BE2C (cell line): ENCODE measurements around the gene SHFL.

ENCODE experiments used
- DNase-seq: peaks from one replicate; pipeline ENCODE4 v3.0.0-alpha.2; 2020
- H3K27me3 ChIP-seq: fragments of 250-450 bp; sonication (Bioruptor Pico); 2 replicates; pipeline ENCODE4 v1.5.1; 2020; ENCODE audit warnings: mild to moderate bottlenecking
- H3K36me3 ChIP-seq: fragments of 250-450 bp; sonication (Bioruptor Pico); 2 replicates; pipeline ENCODE4 v1.5.1; 2020; ENCODE audit warnings: mild to moderate bottlenecking
- H3K4me1 ChIP-seq: fragments of 250-450 bp; sonication (Bioruptor Pico); 2 replicates; pipeline ENCODE4 v1.5.1; 2020
- H3K4me3 ChIP-seq: 2 replicates; pipeline ENCODE4 v1.5.1; 2011; ENCODE audit warnings: low read depth, low read length
- H3K9me3 ChIP-seq: fragments of 250-450 bp; sonication (Bioruptor Pico); 2 replicates; pipeline ENCODE4 v1.5.1; 2020
- CTCF ChIP-seq: IDR thresholded peaks from 2 replicates; pipeline ENCODE4 v1.5.1; 2012; ENCODE audit warnings: mild to moderate bottlenecking, low read depth, low read length

Gene SHFL

DNA sequence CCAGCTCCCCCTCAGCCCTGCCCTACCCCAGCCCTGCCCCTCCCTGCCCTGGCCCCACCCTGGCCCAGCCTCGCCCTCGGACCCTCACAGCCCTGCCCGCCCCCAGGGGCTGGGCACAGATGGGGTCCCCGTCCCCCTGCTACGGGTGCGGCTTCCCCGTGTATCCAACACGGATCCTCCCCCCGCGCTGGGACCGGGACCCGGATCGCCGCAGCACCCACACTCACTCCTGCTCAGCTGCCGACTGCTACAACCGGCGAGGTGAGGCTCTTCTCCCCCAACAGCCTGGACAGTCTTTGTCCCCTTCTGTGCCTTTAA is 5.2 kb downstream of the SHFL start:
- Histone ChIP-seq H3K36me3 (no peaks in the 10 kb centered on the region), H3K4me3 (no peak overlapping the region), H3K9me3 (peaks cover 8% of the 10 kb centered on the region), H3K4me1 (peaks cover 1% of the 10 kb centered on the region; the same call in 1 of the 2 replicates), H3K27me3 (peaks cover 6% of the 10 kb centered on the region)
- TF ChIP-seq CTCF: no peak
- DNase-seq: no peak

DNA sequence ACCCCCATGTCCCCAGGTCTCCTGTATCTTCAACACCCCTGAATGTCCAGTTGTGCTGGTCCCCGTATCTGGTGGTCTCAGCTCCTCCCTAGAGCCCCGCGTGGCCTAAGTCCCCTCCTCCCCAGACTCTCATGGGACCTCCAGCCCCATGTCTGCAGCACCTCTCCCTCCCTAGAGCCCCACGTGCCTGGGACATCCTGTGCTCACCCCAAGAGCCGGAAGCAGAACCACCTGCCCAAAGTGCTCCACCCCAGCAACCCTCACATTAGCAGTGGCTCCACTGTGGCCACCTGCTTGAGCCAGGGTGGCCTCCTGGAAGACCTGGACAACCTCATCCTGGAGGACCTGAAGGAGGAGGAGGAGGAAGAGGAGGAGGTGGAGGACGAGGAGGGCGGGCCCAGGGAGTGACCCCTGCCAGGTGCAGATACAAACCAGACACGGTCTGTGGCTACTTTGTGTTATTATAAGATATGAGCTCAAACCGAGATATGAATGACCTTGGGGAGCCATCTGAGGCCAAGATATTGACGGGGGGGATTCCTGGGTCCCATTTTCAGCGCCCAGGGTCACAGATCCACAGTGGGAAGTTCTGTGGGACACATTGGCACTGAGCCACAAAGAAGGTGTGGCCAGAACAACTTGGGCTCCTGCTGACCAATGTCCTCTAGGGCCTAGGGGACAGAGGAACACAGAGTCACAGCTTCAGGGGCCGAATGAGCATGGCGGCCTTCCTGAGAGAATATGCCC is 6.0 kb downstream of the SHFL start:
- no peak for DNase-seq
- H3K4me1 ChIP-seq: peaks cover 2% of the 10 kb centered on the region; the same call in 1 of the 2 replicates
- H3K4me3 ChIP-seq: no peak overlapping the region
- H3K9me3 ChIP-seq: peaks cover 13% of the 10 kb centered on the region
- no peak for TF ChIP-seq CTCF
- H3K27me3 ChIP-seq: peaks cover under 1% of the 10 kb centered on the region; the same call in 1 of the 2 replicates
- no peaks in the 10 kb centered on the region for H3K36me3 ChIP-seq

- DNase-seq: no peak
- H3K9me3 ChIP-seq: peaks cover 13% of the 10 kb centered on the region
- H3K36me3 ChIP-seq: no peaks in the 10 kb centered on the region
- no peaks in the 10 kb centered on the region for H3K27me3 ChIP-seq
- TF ChIP-seq CTCF: no peak
- H3K4me3 ChIP-seq: no peak overlapping the region
- peaks cover 2% of the 10 kb centered on the region; the same call in 1 of the 2 replicates for H3K4me1 ChIP-seq
These were observed 6.7 kb downstream of the SHFL start for GRCh38 chr19:10092648-10093294.

GRCh38 chr19:10093295-10094186 is 7.4 kb downstream of the SHFL start:
- no peak overlapping the region for H3K4me3 ChIP-seq
- peaks cover 2% of the 10 kb centered on the region; the same call in 1 of the 2 replicates for H3K4me1 ChIP-seq
- H3K36me3 ChIP-seq: no peaks in the 10 kb centered on the region
- H3K9me3 ChIP-seq: peaks cover 13% of the 10 kb centered on the region
- DNase-seq: no peak
- TF ChIP-seq CTCF: no peak
- H3K27me3 ChIP-seq: no peaks in the 10 kb centered on the region

GRCh38 chr19:10095622-10095947 is 9.5 kb downstream of the SHFL start:
- DNase-seq: no peak
- peaks cover 13% of the 10 kb centered on the region for H3K9me3 ChIP-seq
- TF ChIP-seq CTCF: no peak
- no peak overlapping the region for H3K4me3 ChIP-seq
- no peaks in the 10 kb centered on the region for H3K27me3 ChIP-seq
- H3K36me3 ChIP-seq: no peaks in the 10 kb centered on the region
- peaks cover 2% of the 10 kb centered on the region; the same call in 1 of the 2 replicates for H3K4me1 ChIP-seq
